GM12864 (cell line): ENCODE results near the gene HELB.
A peak's percentile ranks its signal among the peaks of the same experiment; 100 is the strongest.

ENCODE experiments used
- DNase-seq: peaks from one replicate; pipeline ENCODE4 v3.0.0-alpha.2; 2011; ENCODE audit warnings: low read depth
- H3K4me3 ChIP-seq: 2 replicates; pipeline ENCODE4 v1.5.1; 2011; ENCODE audit warnings: mild to moderate bottlenecking, low read depth, low read length, control low read depth
- TF ChIP-seq, protein P1 (sequence below): IDR thresholded peaks from 2 replicates; pipeline ENCODE4 v1.5.1; 2011; ENCODE audit warnings: low read depth, mild to moderate bottlenecking, moderate library complexity, low read length, control low read depth, inconsistent platforms; ENCODE audit errors: missing control alignments

HELB gene

GRCh38 chr12:66301944-66302826 is at the start of gene HELB:
Gene HELB, plus strand, starts transcription at chr12:66302493. Its CDS starts 111 bp downstream, at chr12:66302604.
- TF ChIP-seq, protein P1, sequence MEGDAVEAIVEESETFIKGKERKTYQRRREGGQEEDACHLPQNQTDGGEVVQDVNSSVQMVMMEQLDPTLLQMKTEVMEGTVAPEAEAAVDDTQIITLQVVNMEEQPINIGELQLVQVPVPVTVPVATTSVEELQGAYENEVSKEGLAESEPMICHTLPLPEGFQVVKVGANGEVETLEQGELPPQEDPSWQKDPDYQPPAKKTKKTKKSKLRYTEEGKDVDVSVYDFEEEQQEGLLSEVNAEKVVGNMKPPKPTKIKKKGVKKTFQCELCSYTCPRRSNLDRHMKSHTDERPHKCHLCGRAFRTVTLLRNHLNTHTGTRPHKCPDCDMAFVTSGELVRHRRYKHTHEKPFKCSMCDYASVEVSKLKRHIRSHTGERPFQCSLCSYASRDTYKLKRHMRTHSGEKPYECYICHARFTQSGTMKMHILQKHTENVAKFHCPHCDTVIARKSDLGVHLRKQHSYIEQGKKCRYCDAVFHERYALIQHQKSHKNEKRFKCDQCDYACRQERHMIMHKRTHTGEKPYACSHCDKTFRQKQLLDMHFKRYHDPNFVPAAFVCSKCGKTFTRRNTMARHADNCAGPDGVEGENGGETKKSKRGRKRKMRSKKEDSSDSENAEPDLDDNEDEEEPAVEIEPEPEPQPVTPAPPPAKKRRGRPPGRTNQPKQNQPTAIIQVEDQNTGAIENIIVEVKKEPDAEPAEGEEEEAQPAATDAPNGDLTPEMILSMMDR, result no peak
- peak; percentile 94 for DNase-seq
- H3K4me3 ChIP-seq, result peak within 1 kb of the TSS; percentile 85

GRCh38 chr12:66252771-66253170 is 49.5 kb upstream of the HELB start:
- no peak overlapping the region for H3K4me3 ChIP-seq
- TF ChIP-seq, protein P1, result no peak
- no peak for DNase-seq

DNA sequence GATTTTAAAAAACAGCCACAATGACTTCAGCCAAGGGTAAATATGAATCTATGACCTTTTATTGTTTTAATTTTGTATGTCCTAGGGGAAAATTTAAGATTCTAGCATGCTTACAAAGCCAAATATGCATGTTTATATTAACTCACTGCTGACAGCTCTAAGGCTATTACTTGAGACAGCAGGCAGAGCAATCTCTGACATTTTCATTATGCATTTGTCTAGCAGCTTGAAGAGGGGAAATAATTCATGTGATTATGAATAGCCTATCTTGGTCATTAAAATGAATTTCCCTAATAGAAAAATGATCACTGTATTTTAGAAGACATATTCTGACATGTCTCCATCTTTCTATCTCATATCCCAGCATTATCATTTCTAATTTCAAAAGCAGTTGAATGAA is 46.6 kb upstream of the HELB start:
- no peak for DNase-seq
- no peak overlapping the region for H3K4me3 ChIP-seq
- TF ChIP-seq, protein P1, result no peak

GRCh38 chr12:66258011-66258410 is 44.3 kb upstream of the HELB start:
- no peak overlapping the region for H3K4me3 ChIP-seq
- TF ChIP-seq, protein P1, result no peak
- DNase-seq, result no peak

- TF ChIP-seq, protein P1, result no peak
- no peak overlapping the region for H3K4me3 ChIP-seq
- DNase-seq, result no peak
These were observed 39.6 kb upstream of the HELB start for GRCh38 chr12:66262737-66263136.

DNA sequence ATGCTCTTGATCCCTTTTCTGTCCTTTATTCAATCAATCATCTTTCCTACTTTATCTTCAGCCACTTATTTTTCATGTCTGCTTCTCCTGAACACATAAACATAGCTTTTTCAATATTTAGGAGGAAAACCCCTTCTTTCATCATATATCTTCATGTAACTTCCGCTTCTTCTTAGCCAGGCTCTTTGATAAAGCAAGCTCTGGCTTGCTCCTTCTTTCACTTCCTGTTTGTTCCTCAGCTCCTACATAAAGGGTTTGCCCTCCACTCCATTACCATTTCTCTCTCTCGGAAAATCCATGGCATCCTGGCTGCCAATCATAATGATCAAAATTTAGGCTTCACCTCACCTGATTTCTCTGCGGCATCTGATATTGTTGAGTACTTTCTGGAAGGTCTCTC is 33.7 kb upstream of the HELB start:
- no peak for DNase-seq
- TF ChIP-seq, protein P1, result no peak
- no peak overlapping the region for H3K4me3 ChIP-seq

- TF ChIP-seq, protein P1, result no peak
- no peak overlapping the region for H3K4me3 ChIP-seq
- no peak for DNase-seq
These were observed 33.2 kb upstream of the HELB start for GRCh38 chr12:66269142-66269541.
